HCT116 (cell line): ENCODE results near the gene CMC1.

Experiments
- CTCF ChIP-seq, 3 experiments: fragments of 200-600 bp in 1 of 3; sonication (generic) in 1 of 3; IDR thresholded peaks in 2 of 3; conservative IDR thresholded peaks in 1 of 3; 2 replicates each; pipeline ENCODE4 v1.5.1; 2012 to 2017; ENCODE audit warnings: low read depth in 2 of 3, low read length in 2 of 3, antibody characterized with exemption in 1 of 3, borderline replicate concordance in 1 of 3, control low read depth in 1 of 3, mild to moderate bottlenecking in 1 of 3, mixed read lengths in 1 of 3, mixed run types in 1 of 3, moderate library complexity in 1 of 3; ENCODE audit not compliant: insufficient read depth in 1 of 3
- POLR2AphosphoS5 ChIP-seq: IDR thresholded peaks from 2 replicates; pipeline ENCODE4 v1.6.1; 2011; ENCODE audit warnings: mild to moderate bottlenecking, low read depth, low read length, moderate library complexity

GRCh38 chr3:28218917-28219198 lies 22.6 kb upstream of the CMC1 start:
- TF ChIP-seq POLR2AphosphoS5 (no peak), CTCF (IDR thresholded peaks at IDR 0.05 in 2 of 3, conservative IDR thresholded peaks at IDR 0.05 in 1 of 3; ENCODE audit: borderline replicate concordance in 1 of 3, insufficient read depth in 1 of 3, low read depth in 2 of 3, low read length in 2 of 3) (no peak)
